NCI-H2196 treated with DMSO at 0.1 percent for 48 hours (cell line): ENCODE measurements around the gene CALN1.
"Not testable (repeated sequence)": the region's sequence is repeated elsewhere in the genome, so short reads cannot be mapped to it uniquely, and the experiment has no call there.

Experiments used
- DNase-seq: peaks from one replicate; lab custom pipeline; 2025; ENCODE audit not compliant: unreplicated experiment; lab: John Stamatoyannopoulos, UW

The CALN1 gene

GRCh38 chr7:72412121-72412618 is at the start of gene CALN1:
Gene CALN1, minus strand, starts transcription at chr7:72412338.
- not testable (repeated sequence) for DNase-seq

DNA sequence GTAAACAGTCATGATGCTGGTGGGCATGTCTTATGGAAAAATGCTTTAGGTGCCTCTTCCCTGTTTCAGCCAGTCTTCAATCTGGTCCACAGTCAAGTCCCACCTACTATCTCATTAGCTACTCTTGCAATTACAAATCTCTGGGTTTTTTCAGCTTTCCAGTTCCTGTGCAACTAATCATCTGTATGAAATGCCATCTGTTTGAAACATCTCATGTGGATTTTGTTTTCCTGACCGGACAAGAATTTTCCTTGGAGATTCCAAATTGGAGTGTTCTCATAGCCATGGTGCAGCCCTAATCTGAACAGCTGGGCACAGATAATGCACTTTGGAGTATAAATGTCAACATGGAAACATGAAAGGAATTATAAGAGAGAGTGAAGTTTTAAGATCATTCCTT is 41.3 kb upstream of the CALN1 start:
- DNase-seq, result no peak

DNA sequence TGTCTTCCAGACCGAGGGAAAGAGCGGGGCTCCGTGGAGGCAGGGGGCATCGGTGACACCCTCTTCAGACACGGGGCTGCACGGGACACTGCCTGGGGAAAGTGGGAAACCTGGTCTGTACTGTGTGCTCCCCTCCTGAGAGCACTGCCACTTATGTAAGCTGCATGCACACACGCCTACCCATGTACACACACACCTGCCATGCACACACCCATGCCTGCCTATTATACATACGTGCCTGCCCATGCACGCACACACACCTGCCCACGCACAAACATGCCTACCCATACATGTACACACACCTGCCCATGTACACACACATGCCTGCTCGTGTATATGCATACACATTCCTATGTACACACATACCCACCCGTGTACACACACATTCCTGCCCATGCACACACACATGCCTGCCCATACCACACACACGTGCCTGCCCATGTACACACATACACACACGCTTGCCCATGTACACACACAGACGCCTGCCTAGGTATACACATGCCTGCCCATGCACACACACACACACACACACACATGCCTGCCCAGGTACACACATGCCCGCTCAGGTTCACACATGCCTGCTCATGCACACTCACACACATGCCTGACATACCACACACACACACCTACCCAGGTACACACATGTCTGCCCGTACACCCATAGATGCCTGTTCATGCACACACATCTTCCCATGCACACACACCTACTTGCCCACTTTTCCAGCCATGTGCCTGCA is 35.5 kb upstream of the CALN1 start:
- DNase-seq, result no peak

DNA sequence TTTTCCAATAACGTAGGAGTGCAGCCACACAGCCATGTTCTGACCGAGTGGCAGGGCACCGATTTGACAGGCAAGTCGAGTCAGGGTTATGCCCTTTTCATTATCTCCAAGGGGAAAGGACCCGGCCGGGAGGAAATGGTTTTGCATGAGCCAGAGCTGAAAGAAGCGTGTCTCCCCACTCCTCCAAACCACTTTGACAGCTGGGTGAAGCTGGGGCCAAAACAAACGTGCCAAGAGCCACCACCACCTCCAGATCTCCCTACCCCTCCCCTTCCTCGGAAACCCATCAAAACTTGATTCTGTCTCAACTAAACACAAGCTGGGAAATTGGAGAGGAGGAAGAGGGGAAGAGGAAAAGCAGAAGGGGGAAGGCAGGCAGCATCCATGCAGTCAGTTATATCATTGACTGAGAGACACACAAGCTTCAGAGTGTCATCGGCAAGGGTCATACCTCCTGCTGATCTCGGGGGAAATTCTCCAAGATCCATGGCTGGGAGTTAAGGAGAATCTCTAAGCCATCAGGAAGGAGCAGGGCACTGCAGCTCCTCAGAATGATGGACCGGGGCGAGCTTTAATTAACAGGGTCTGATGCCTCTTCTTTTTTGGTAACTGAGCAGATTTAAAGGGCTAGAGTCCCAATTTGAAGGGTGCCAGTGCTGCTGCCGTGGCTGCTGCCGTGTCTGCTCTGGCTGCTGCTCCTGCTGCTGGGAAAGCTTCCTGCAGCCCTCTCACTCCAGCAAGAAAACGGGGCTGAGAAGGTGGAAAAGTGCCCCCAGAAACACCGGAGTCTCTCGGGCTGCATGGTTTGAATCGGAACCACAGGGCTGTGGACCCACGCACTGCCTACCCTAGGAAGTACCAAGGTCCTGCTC is 34.7 kb upstream of the CALN1 start:
- no peak for DNase-seq

DNA sequence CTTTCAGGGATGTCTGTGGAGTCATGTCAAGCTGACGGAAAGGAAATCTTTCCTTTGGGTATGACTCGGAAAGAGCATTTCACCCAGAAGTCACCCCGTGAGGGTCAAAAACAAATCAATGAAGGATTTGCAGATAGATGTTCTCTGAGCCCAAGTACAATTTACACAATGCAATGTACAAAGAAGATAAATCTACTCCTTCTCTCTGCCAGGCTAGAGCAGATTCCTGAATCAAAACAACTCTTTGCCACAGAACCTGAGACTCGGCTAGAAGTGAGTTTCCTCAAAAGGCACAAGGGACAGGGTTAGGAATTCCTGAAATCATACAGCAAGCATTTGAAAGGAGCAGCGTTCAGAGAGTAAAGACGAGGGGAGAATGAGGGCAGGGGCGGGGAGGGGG is 34.0 kb upstream of the CALN1 start:
- DNase-seq, result no peak

- DNase-seq, result no peak
Measured at GRCh38 chr7:72445580-72445979, 33.4 kb upstream of the CALN1 start.

GRCh38 chr7:72445075-72445474 is 32.9 kb upstream of the CALN1 start:
- DNase-seq, result no peak

DNA sequence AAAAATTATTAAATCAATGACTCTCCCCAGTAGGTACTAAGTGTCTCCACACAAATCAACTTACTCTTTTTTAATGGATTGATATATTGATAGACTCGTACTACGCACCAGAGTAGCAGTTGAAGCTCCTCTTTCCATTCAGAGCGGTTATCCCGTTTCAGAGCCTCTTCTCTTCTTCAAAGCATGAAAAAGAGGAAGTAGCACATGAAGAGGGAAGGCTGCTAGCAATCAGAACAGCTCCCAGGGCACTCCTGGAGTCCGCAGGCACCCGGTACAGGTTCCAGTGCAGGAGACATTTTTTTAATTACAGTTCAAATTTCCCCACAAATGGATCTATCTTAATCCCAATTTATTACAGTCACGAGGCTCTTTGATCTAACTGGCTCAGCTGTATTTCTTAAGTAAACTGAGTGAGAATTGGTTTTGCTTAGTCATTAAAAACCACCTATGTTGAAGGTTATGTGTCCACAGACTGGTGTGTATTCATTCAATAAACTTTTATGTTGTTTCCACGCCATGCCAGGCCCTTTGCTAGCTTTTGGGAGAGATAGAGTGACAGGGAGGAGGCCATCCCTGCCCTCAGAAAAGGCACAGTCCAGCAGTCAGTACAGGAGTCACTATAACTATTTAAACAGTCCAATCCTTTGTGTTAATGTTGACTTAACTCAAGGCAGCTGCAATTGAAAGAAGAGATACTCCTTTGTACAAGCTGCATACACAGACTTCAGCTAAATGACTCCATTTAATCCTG is 32.1 kb upstream of the CALN1 start:
- DNase-seq, result no peak

DNA sequence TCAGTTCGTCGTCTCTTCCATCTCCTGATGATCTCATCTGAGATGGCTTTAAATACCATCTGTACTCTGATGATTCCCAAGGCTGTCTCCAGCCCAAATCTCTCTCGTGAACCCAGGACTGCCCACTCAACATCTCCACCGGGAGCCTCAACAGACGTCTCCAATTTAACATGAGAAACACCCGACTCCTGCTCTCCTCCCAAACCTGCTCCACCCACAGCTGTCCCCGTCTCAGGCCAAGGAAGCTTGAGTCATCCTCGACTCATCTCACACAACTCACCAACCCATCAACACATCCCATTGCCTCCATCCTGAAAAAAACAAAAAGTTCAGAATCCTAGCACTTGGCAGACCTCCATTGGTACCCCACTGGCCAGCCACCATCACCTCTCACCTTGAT is 29.7 kb upstream of the CALN1 start:
- DNase-seq, result no peak

DNA sequence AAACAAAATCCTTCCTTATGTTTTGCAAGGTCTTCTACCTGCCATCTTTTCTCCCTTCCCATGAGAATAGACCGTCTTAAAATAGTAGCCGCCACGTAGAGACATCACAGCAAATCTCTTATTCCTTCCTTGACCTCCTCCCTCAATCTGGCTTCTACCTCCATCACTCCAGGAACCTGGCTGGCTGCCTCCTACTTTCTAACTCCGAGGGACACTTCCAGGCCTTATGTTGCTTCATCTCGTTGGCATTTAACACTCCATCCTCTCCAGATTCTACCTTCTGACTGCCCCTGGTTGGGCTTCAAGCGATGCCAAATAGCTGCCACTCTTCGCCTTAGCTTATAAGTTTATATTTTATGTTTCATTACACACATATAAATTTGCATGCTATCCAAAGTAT is 26.4 kb upstream of the CALN1 start:
- DNase-seq, result no peak

DNA sequence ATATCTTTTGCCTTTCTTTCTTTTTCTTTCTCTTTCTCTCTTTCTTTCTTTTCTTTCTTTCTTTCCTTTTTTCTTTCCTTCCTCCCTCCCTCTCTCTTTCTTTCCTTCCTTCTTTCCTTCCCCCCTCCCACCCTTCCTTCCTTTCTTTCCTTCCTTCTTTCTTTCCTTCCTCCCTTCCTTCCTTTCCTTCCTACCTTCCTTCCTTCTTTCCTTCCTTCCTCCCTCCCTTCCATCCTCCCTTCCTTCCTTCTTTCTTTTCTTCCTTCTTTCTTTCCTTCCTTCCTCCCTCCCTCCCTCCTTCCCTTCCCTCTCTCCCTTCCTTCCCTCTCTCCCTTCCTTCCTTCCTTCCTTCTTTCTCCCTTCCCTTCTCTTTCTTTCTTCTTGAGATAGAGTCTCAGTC is 25.5 kb upstream of the CALN1 start:
- DNase-seq, result no peak

GRCh38 chr7:72437061-72437585 is 25.0 kb upstream of the CALN1 start:
- no peak for DNase-seq

DNA sequence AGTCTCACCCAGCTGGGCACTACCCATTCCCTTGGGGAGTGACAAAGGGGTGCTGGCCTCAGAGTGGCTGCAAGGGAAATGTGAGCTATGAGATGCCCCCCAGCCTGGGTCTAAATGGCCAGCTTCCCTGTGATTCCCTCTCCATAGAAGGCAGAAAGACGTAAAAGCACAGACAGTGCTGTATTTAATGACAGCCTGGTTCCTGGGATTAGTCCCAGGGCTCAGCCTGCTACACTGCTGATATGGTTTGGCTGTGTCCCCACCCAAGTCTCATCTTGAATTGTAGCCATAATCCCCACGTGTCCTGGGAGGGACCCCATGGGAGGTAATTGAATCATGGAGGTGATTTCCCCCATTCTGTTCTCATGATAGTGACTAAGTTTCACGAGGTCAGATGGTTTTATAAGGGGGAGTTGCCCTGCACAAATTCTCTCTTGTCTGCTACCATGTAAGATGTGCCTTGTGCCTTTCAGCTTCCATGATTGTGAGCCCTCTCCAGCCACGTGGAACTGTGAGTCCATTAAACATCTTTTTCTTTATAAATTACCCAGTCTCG is 23.9 kb upstream of the CALN1 start:
- DNase-seq, result no peak

GRCh38 chr7:72435366-72435765 is 23.2 kb upstream of the CALN1 start:
- no peak for DNase-seq

DNA sequence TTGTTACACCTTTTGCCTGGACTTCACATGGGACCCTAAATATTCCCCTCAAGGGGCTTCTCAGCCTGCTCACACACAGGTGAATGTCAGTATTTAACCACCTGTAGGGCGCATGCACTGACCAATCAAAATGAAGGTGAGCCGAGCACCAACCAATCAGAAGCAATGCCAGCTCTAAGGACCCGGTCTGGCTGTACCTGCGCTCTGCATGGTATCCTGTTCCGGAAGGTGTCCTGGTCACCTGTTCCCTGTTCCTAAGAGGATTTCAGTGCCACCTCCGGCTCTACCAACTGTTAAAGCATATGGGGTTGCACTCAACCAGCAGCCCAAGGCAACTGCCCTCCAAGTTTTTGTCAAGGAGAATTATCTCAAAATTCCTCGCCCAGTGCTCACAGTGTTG is 18.4 kb upstream of the CALN1 start:
- no peak for DNase-seq

GRCh38 chr7:72429316-72429715 is 17.2 kb upstream of the CALN1 start:
- DNase-seq, result no peak

GRCh38 chr7:72416846-72417245 is 4.7 kb upstream of the CALN1 start:
- DNase-seq, result no peak

DNA sequence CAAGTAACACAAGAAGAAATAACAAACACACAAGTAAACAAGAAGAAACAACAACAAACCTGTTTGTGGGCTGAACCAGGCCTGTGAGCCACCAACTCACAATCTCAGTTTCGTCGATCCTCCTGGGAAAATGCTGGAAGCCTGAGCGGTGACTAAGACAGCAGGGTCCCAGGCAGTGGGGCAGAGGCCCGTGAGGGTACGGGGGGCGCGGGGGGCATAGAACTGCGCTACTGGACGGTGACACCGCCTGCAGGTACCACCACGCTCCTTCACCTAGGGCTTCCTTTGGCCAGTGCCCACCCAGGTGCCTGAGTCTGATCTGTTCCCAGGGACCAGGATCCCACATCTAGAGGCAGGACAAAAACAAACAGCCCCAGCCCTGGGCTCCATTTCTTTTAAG is 3.4 kb upstream of the CALN1 start:
- DNase-seq, result no peak

- no peak for DNase-seq
Measured at GRCh38 chr7:72413886-72414285, 1.7 kb upstream of the CALN1 start.

DNA sequence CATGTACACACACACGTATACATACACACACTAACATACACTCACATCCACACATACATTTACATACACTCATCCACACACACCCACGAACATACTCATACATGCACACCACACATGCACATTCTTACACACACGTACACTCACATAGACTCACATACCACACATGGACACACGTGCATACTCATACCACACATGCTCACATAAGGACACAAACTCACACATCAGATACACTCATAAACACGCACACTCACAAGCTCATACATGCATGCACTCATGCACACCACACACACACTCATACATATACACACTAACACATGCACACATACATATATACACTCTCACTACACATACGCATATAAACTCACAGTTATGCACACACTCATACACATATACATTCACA is 1.2 kb upstream of the CALN1 start:
- no peak for DNase-seq

DNA sequence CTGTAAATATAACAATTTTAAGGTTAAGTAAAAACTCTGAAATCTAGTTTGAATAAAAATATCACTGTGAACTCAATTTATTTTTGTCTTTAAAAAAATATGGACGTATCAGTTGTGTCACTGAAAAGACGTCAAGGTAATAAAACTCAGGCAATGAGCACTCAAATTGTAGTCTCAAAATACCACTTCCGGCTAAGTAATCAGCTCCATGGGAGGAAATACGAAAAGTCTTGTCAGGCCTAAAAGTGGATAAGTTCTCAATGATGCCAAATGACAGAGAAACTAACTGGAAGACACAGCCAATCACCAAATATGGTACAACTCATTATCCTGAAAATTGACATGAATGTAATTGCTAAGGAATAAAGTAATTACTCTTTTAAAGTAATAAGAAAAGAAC is 719 bp downstream of the CALN1 start:
- no peak for DNase-seq
